NB4 (cell line): ENCODE data around the gene OR2V2.
"Not testable (repeated sequence)": the region's sequence is repeated elsewhere in the genome, so short reads cannot be mapped to it uniquely, and the experiment has no call there.

ENCODE experiments used
- DNase-seq: peaks from one replicate; pipeline ENCODE4 v3.0.0; 2010; ENCODE audit warnings: low read depth
- H3K4me3 ChIP-seq: one replicate; pipeline ENCODE4 v1.5.1; 2011; ENCODE audit warnings: mild to moderate bottlenecking, low read depth, low read length, moderate library complexity
- CTCF ChIP-seq: IDR thresholded peaks from one replicate; pipeline ENCODE4 v1.5.1; 2012; ENCODE audit warnings: low read depth, low read length
- MAX ChIP-seq: IDR thresholded peaks from 2 replicates; pipeline ENCODE4 v1.6.1; 2011; ENCODE audit warnings: low read depth, low read length
- MYC ChIP-seq: IDR thresholded peaks from 2 replicates; pipeline ENCODE4 v1.6.1; 2011; ENCODE audit warnings: low read depth, low read length
- POLR2A ChIP-seq: IDR thresholded peaks from 2 replicates; pipeline ENCODE4 v1.6.1; 2011; ENCODE audit warnings: mild to moderate bottlenecking; ENCODE audit not compliant: insufficient read length; ENCODE audit errors: extremely low read depth

Gene OR2V2

GRCh38 chr5:181146927-181147636 lies at the start of gene OR2V2:
OR2V2 (plus strand) TSS chr5:181147586; CDS start chr5:181154943, 7,357 bp downstream.
- H3K4me3 ChIP-seq, DNase-seq: not testable (repeated sequence)

GRCh38 chr5:181097759-181098491 lies 49.5 kb upstream of the OR2V2 start:
- not testable (repeated sequence) for H3K4me3 ChIP-seq

GRCh38 chr5:181098762-181099601 lies 48.4 kb upstream of the OR2V2 start:
- no peak overlapping the region for H3K4me3 ChIP-seq
- TF ChIP-seq CTCF (no peak), MYC (no peak), MAX (no peak), POLR2A (no peak)
- DNase-seq = no peak

More at GRCh38 chr5:181097759-181098491, 49.5 kb upstream of the OR2V2 start:
- DNase-seq = not testable (repeated sequence)

GRCh38 chr5:181099602-181100086 lies 47.7 kb upstream of the OR2V2 start:
- DNase-seq = no peak
- no peak overlapping the region for H3K4me3 ChIP-seq
- no peak for TF ChIP-seq CTCF
- TF ChIP-seq MAX = no peak
- no peak for TF ChIP-seq MYC
- TF ChIP-seq POLR2A = no peak

- TF ChIP-seq CTCF (no peak), MYC (no peak), POLR2A (no peak), MAX (no peak)
- DNase-seq = no peak
- H3K4me3 ChIP-seq = no peak overlapping the region
Observed at GRCh38 chr5:181100121-181100875, 47.1 kb upstream of the OR2V2 start.

GRCh38 chr5:181101030-181101641 lies 46.2 kb upstream of the OR2V2 start:
- DNase-seq, H3K4me3 ChIP-seq: not testable (repeated sequence)

GRCh38 chr5:181101930-181102674 lies 45.3 kb upstream of the OR2V2 start:
- not testable (repeated sequence) for DNase-seq, H3K4me3 ChIP-seq

- DNase-seq, H3K4me3 ChIP-seq: not testable (repeated sequence)
Observed at GRCh38 chr5:181104259-181104568, 43.2 kb upstream of the OR2V2 start.

GRCh38 chr5:181104606-181105390 lies 42.6 kb upstream of the OR2V2 start:
- DNase-seq, H3K4me3 ChIP-seq: not testable (repeated sequence)
